HG03039 (cell line): Measurements from ENCODE around the gene CDH18.

Experiments
- ATAC-seq: cut with Tn5 transposase; IDR thresholded peaks from one replicate; pipeline ENCODE4 v1.9.1; 2021; ENCODE audit warnings: mild to moderate bottlenecking, moderate library complexity; ENCODE audit not compliant: unreplicated experiment

CDH18 gene

DNA sequence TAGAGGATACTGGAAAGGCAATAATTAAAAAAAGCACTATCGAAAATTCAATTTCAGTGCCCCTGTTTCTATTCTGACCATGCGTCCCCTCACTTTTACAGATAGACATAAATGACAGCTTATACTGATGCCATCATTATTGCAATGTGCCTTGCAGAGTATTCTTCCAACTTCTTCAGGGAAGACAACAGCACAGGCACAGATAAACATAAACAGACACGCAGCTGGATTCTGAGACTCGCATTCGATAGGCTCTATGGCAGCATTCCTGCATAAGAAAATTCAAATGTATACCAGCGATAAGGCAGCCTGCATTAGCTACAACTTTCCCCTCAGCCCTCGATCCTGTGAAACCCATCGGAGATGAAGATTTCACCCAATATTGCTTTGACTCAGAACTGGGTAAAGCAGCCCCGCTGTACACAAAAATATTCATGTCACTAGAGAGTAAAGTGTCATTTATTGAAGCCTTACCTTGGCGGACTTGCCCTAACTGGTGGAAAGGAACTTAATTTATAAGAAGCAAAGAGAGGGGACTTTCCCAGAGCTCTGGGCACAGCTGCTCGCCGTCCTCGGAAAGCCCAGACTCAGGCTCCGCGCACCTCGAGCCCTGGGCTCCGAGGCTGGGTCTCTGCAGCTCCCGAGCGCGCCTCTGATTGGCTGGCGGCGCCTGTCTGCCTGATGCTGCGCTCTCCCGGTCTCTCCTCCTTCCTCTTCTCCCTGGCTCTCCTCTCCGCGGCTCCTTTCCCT is at the start of gene CDH18:
Gene CDH18 (minus strand): TSS at position 589 of the 750 bp plus-strand sequence. CDS start 149,214 bp downstream, outside the sequence.
- ATAC-seq, result no peak

DNA sequence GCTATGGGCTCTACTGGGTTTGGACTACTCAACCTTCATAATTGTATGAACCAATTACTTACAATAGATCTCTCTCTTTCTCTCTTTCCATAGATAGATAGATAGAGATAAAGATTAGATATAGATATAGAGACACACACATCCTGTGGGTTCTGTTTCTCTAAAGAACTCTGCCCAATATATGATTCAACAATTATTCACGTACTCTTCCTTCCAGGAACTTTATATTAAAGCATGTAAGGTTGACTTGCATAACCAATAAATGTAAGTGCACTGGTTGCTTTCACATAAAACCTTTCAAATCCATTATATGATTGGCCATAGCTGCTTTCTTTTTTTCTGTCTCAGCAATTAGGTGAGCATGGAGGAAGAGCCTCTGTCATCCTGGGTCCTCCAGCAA is 46.7 kb upstream of the CDH18 start:
- no peak for ATAC-seq

DNA sequence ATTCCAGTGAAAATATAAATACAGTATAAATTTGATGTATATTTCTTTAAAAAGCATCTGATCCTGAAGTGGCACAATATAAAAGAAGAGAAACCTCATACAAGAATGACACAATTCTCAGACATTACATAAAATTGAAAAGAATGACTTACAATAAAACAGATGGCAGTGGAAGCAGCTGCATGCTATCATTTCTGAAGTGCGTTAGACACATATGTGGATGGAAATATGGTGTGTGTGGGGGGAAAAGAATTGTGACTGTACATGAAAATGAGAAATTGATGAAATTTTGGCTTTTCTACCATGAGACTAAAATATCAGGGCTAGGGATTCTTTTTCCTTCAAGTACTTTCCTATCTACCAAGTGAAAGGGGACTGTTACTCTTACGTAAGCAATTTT is 45.9 kb upstream of the CDH18 start:
- ATAC-seq, result no peak

- ATAC-seq, result no peak
These were observed 44.9 kb upstream of the CDH18 start for GRCh38 chr5:20032896-20033295.

GRCh38 chr5:20030125-20030524 is 42.1 kb upstream of the CDH18 start:
- ATAC-seq, result no peak

DNA sequence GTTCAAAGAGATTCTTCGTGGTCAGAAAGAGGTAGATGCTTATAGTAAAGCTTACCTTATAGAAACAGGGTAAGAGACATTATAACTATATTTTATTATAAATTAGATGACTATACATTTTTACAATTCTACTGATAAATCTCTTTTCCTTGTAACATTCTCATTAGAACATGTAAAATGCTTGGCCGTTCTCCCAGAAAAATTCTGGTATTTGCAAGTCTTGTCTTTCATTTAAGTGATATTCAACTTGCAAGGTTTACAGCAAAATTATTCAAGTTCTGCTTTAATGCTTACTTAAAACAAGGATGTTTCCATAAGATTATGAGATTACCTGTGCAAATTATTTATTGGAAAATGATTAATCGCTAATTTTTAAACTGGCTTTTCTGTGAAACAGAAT is 41.3 kb upstream of the CDH18 start:
- ATAC-seq, result no peak

GRCh38 chr5:20028506-20028905 is 40.5 kb upstream of the CDH18 start:
- no peak for ATAC-seq

DNA sequence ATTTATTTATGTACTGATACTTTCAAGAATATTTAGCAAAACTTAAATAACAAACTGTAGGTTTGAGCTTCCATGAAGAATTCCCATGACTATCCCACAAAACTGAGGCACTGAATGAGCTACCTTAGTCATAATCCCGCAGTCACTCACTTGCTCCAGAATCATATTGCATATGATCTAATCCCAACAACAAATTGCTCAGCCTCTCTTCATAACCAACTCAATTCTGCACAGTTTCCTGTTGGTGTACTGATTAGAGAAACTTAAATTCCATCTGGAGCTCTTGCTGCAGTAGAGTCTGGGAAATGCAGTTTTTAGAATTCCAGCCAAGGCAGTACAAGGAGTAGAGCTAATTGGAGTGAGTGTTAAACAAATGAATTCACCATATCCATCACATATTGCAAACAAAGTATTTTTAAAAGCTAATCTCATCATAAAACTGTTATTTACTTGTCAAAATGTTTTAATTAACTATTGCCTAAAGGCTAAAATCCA is 35.7 kb upstream of the CDH18 start:
- ATAC-seq, result no peak

- ATAC-seq, result no peak
These were observed 32.2 kb upstream of the CDH18 start for GRCh38 chr5:20020247-20020646.

DNA sequence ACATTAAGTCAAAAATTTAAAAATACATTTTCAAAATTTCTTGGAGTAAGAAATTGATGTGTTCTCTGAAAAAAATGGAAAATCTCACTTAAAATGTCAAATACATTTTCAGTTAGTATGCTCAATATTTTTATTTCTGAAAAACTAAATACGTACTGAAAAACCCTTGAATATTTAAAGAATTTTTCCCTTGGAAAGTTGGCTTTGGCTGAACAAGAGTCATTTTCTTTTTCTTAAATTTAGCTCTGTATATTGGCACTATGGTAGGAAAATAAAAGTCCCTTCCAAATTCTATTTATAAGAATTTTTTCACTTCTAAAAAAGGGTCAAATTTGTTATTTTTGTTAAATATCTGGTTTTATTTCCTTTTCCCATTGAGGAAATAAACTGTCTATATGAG is 29.0 kb upstream of the CDH18 start:
- no peak for ATAC-seq

GRCh38 chr5:20000416-20000815 is 12.4 kb upstream of the CDH18 start:
- no peak for ATAC-seq

GRCh38 chr5:19988457-19988856 is 457 bp upstream of the CDH18 start:
- ATAC-seq, result no peak

DNA sequence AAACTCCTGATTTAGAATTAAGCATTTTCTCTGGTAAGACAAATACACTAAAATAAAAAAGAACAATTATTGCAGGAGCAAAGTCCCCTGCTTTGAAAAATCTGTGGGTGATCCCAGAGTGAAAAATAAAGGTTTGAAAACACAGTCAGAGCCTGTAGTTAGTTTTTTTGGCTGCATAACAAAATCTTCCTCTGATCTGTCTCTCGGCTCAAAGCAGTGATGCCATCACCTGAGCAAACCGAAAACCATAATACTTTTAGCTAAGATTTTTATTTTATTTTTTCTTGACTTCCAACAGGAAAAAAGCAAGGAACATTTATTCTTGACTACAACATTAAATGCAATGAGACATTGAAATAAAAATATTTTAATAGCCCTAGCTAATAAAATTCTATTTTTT is 1.2 kb downstream of the CDH18 start:
- no peak for ATAC-seq

- ATAC-seq, result no peak
These were observed 1.9 kb downstream of the CDH18 start for GRCh38 chr5:19986031-19986619.

DNA sequence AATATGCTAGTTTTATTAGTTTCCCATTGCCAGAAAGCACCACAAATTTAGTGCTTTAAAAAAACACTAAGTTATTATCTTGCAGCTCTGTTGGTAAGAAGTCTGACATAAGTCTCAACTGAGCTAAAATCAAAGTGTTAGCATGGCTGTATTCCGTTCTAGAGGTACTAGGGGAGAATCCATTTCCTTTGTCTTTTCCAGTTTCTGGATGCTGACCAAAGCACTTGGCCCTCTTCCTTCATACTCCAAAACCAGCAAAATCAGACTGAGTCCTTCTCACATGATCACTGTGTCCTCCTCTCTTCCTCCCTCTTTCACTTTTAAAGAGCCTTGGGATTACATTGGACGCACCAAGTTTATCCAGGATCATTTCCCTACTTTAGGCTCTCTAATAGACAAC is 9.5 kb downstream of the CDH18 start:
- ATAC-seq, result no peak

- ATAC-seq, result no peak
These were observed 10.9 kb downstream of the CDH18 start for GRCh38 chr5:19977099-19977498.

DNA sequence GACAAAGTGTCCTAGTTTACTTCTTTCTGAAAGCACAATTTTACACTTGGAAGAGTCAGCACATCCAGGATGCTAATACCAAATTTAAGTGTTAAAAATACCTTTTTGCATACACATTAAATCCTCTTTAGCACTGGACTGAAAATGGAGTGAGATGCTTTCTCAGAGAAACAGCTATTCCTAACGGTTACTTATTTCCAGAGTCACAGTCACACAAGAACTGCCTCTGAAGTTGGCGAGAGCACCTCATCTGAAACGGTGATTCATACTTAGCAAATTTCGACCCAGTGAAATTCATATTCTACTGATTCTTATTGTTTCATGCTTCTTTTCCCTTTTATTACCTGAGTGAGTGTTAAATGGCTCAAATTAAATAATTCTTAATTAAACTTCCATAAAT is 12.2 kb downstream of the CDH18 start:
- no peak for ATAC-seq

GRCh38 chr5:19960451-19960850 is 27.5 kb downstream of the CDH18 start:
- no peak for ATAC-seq

DNA sequence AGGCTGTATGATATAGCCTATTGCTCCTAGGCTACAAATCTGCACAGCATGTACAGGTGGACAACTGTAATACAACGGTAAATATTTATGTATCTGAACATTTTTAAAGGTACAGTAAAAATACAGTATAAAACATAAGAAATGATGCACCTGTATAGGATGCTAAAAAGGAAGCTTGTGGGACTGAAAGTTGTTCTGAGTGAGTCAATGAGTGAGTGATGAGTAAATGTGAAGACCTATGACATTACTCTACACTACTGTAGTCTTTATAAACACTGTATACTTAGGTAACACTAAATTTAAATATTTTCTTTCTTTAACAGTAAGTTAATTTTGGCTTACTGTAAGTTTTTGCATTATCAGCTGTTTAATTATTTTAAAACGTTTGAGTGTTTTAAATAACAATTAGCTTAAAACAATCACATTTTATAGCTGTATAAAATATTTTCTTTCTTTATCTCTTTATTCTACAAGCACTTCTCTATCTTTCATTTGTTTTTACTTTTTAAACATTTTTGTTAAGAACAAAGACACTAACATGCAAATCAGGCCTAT is 28.1 kb downstream of the CDH18 start:
- ATAC-seq, result no peak

- no peak for ATAC-seq
These were observed 37.1 kb downstream of the CDH18 start for GRCh38 chr5:19950897-19951296.

- ATAC-seq, result no peak
These were observed 47.8 kb downstream of the CDH18 start for GRCh38 chr5:19940192-19940591.

- no peak for ATAC-seq
These were observed 57.5 kb downstream of the CDH18 start for GRCh38 chr5:19930451-19930850.
